ENCODE results near the gene ASB13. TPM values are rescaled to one million over a fixed set of nuclear protein-coding genes. Genes with fewer than 3 reads are reported as not detected.

ASB13 gene
- total and polyA plus RNA-seq, 2 of the 13 experiments (the other 11 are each of a cell fraction or from before 2014, with no cell fraction given), result 9.3 to 15.4 TPM

DNA sequence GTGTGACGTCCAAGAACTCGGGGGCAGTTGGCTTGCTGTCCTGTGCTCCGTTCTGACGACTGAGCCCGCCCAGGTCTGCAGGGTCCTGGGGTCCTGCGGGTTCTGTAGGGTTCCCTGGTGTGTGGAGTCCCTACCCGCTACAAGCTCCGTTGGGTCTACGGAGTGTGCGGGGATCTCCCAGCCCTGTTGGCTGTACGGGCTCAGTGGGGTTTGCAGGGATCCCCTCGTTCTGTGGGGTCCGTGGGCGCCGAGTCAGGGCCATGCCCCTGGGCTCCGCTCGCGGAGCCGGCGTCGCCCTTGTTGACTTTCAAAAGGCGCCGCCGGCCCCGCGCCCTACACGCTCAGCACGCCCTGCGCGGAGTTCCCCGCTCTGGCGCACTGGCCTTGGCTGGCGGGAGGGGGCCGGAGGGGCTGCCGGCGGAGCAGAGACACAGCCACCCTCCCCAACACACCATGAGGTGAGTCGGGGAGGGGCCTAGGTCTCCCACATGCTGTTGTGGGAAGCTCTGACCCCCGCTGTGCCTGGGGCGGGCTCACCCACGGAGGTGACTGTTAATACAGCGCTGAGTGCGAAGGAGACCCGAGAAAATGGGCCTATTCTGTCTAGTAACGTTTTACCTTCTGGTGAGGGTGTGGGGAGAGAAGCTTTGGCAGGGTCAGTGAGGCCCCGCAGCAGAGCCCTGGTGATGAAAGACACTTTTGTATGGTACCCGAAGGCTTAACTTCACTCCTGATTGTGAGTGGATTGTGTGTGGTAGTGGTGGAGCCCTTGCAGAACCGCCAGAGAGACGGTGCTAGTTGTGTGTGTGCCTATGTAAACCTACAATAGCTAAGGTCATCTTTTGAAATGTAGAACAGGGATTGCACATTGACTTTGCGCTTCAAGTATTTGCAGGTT lies 26.3 kb upstream of the ASB13 start (continued):
- TF ChIP-seq, protein P1, sequence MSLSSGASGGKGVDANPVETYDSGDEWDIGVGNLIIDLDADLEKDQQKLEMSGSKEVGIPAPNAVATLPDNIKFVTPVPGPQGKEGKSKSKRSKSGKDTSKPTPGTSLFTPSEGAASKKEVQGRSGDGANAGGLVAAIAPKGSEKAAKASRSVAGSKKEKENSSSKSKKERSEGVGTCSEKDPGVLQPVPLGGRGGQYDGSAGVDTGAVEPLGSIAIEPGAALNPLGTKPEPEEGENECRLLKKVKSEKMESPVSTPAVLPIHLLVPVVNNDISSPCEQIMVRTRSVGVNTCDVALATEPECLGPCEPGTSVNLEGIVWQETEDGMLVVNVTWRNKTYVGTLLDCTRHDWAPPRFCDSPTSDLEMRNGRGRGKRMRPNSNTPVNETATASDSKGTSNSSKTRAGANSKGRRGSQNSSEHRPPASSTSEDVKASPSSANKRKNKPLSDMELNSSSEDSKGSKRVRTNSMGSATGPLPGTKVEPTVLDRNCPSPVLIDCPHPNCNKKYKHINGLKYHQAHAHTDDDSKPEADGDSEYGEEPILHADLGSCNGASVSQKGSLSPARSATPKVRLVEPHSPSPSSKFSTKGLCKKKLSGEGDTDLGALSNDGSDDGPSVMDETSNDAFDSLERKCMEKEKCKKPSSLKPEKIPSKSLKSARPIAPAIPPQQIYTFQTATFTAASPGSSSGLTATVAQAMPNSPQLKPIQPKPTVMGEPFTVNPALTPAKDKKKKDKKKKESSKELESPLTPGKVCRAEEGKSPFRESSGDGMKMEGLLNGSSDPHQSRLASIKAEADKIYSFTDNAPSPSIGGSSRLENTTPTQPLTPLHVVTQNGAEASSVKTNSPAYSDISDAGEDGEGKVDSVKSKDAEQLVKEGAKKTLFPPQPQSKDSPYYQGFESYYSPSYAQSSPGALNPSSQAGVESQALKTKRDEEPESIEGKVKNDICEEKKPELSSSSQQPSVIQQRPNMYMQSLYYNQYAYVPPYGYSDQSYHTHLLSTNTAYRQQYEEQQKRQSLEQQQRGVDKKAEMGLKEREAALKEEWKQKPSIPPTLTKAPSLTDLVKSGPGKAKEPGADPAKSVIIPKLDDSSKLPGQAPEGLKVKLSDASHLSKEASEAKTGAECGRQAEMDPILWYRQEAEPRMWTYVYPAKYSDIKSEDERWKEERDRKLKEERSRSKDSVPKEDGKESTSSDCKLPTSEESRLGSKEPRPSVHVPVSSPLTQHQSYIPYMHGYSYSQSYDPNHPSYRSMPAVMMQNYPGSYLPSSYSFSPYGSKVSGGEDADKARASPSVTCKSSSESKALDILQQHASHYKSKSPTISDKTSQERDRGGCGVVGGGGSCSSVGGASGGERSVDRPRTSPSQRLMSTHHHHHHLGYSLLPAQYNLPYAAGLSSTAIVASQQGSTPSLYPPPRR (CRISPR knock-in tag; IDR thresholded peaks at IDR 0.05; ENCODE audit: borderline replicate concordance), result peak; percentile 72; the same call in 1 of the 2 replicates
- peak; percentile 82; the same call in 1 of the 2 replicates for TF ChIP-seq MAF1 (CRISPR knock-in tag; IDR thresholded peaks at IDR 0.05; ENCODE audit: borderline replicate concordance)
- peak; percentile 87; the same call in 1 of the 2 replicates for TF ChIP-seq ZNF292 (CRISPR knock-in tag; IDR thresholded peaks at IDR 0.05; ENCODE audit: borderline replicate concordance, low read depth)
- 0 out of 2 replicates have a peak, but pooled peaks have one; percentile 75 for TF ChIP-seq ZNF225 (CRISPR knock-in tag; IDR thresholded peaks at IDR 0.05)
- TF ChIP-seq, protein P2, sequence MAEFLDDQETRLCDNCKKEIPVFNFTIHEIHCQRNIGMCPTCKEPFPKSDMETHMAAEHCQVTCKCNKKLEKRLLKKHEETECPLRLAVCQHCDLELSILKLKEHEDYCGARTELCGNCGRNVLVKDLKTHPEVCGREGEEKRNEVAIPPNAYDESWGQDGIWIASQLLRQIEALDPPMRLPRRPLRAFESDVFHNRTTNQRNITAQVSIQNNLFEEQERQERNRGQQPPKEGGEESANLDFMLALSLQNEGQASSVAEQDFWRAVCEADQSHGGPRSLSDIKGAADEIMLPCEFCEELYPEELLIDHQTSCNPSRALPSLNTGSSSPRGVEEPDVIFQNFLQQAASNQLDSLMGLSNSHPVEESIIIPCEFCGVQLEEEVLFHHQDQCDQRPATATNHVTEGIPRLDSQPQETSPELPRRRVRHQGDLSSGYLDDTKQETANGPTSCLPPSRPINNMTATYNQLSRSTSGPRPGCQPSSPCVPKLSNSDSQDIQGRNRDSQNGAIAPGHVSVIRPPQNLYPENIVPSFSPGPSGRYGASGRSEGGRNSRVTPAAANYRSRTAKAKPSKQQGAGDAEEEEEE (CRISPR knock-in tag; IDR thresholded peaks at IDR 0.05; ENCODE audit: borderline replicate concordance), result peak; percentile 79; the same call in 1 of the 2 replicates
- TF ChIP-seq HNF4G (IDR thresholded peaks at IDR 0.05; ENCODE audit: borderline replicate concordance, low read depth, low read length), result no peak
- TF ChIP-seq HNF4G (CRISPR knock-in tag; IDR thresholded peaks at IDR 0.05; ENCODE audit: borderline replicate concordance, low read depth), result peak; percentile 20; the same call in 1 of the 2 replicates
- TF ChIP-seq REXO4 (CRISPR knock-in tag; IDR thresholded peaks at IDR 0.05; ENCODE audit: borderline replicate concordance), result peak; percentile 72
- TF ChIP-seq, protein P3, sequence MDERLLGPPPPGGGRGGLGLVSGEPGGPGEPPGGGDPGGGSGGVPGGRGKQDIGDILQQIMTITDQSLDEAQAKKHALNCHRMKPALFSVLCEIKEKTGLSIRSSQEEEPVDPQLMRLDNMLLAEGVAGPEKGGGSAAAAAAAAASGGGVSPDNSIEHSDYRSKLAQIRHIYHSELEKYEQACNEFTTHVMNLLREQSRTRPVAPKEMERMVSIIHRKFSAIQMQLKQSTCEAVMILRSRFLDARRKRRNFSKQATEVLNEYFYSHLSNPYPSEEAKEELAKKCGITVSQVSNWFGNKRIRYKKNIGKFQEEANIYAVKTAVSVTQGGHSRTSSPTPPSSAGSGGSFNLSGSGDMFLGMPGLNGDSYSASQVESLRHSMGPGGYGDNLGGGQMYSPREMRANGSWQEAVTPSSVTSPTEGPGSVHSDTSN (CRISPR knock-in tag; IDR thresholded peaks at IDR 0.05), result no peak
- peak; percentile 70; the same call in 1 of the 2 replicates for TF ChIP-seq ZNF614 (CRISPR knock-in tag; IDR thresholded peaks at IDR 0.05; ENCODE audit: borderline replicate concordance)
- peak; percentile 68 for TF ChIP-seq GFI1 (CRISPR knock-in tag; IDR thresholded peaks at IDR 0.05; ENCODE audit: borderline replicate concordance)
- TF ChIP-seq SMARCE1 (IDR thresholded peaks at IDR 0.05; ENCODE audit: borderline replicate concordance), result no peak
- no peak for TF ChIP-seq NCOR1 (IDR thresholded peaks at IDR 0.05; ENCODE audit: borderline replicate concordance, low read length)
- TF ChIP-seq, protein P4, sequence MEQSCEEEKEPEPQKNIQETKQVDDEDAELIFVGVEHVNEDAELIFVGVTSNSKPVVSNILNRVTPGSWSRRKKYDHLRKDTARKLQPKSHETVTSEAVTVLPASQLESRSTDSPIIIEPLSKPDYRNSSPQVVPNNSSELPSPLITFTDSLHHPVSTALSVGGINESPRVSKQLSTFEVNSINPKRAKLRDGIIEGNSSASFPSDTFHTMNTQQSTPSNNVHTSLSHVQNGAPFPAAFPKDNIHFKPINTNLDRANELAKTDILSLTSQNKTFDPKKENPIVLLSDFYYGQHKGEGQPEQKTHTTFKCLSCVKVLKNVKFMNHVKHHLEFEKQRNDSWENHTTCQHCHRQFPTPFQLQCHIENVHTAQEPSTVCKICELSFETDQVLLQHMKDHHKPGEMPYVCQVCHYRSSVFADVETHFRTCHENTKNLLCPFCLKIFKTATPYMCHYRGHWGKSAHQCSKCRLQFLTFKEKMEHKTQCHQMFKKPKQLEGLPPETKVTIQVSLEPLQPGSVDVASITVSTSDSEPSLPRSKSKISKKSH (CRISPR knock-in tag; IDR thresholded peaks at IDR 0.05; ENCODE audit: borderline replicate concordance), result no peak; the same call in 1 of the 2 replicates
- peak; percentile 71; the same call in 1 of the 2 replicates for TF ChIP-seq ZNF430 (CRISPR knock-in tag; IDR thresholded peaks at IDR 0.05)
- no peak for TF ChIP-seq CREB1 (IDR thresholded peaks at IDR 0.05)
- peak; percentile 53 for TF ChIP-seq CREB1 (CRISPR knock-in tag; IDR thresholded peaks at IDR 0.05)
- no peak for TF ChIP-seq HCFC1 (IDR thresholded peaks at IDR 0.05; ENCODE audit: low read depth, low read length)
- TF ChIP-seq ZNF383 (CRISPR knock-in tag; IDR thresholded peaks at IDR 0.05; ENCODE audit: borderline replicate concordance), result no peak
